NCI-H524 treated with DMSO at 0.1 percent for 48 hours (cell line): ENCODE results near the gene LIMA1.
"Not testable (repeated sequence)": the region's sequence is repeated elsewhere in the genome, so short reads cannot be mapped to it uniquely, and the experiment has no call there.

Experiments
- DNase-seq: peaks from one replicate; lab custom pipeline; 2025; lab: John Stamatoyannopoulos, UW

LIMA1 gene

GRCh38 chr12:50185970-50186663 is 97.2 kb downstream of the LIMA1 start:
- DNase-seq, result no peak

- DNase-seq, result no peak
Measured at GRCh38 chr12:50185301-50185895, 97.9 kb downstream of the LIMA1 start.

- no peak for DNase-seq
Measured at GRCh38 chr12:50184261-50184660, 99.1 kb downstream of the LIMA1 start.

- no peak for DNase-seq
Measured at GRCh38 chr12:50182461-50182860, 100.9 kb downstream of the LIMA1 start.

- no peak for DNase-seq
Measured at GRCh38 chr12:50181691-50182090, 101.6 kb downstream of the LIMA1 start.

- DNase-seq, result no peak
Measured at GRCh38 chr12:50175716-50176026, 107.6 kb downstream of the LIMA1 start.

- DNase-seq, result no peak
Measured at GRCh38 chr12:50174971-50175715, 108.2 kb downstream of the LIMA1 start.

GRCh38 chr12:50167049-50167828 is 116.1 kb downstream of the LIMA1 start, which contains the start of gene CERS5:
TSS of gene CERS5 (minus strand) at chr12:50167369. CDS start at chr12:50167297, 72 bp downstream.
- DNase-seq, result peak; percentile 77

- DNase-seq, result no peak
Measured at GRCh38 chr12:50166799-50167048, 116.6 kb downstream of the LIMA1 start.

GRCh38 chr12:50164963-50165362 is 118.4 kb downstream of the LIMA1 start:
- DNase-seq, result no peak

- DNase-seq, result no peak
Measured at GRCh38 chr12:50162230-50162629, 121.1 kb downstream of the LIMA1 start.

GRCh38 chr12:50160643-50161042 is 122.7 kb downstream of the LIMA1 start:
- no peak for DNase-seq

- DNase-seq, result no peak
Measured at GRCh38 chr12:50157259-50157658, 126.1 kb downstream of the LIMA1 start.

GRCh38 chr12:50156641-50157040 is 126.7 kb downstream of the LIMA1 start:
- DNase-seq, result no peak

- not testable (repeated sequence) for DNase-seq
Measured at GRCh38 chr12:50154947-50155346, 128.4 kb downstream of the LIMA1 start.

- DNase-seq, result no peak
Measured at GRCh38 chr12:50151047-50151687, 132.2 kb downstream of the LIMA1 start.

- DNase-seq, result no peak
Measured at GRCh38 chr12:50149311-50149710, 134.0 kb downstream of the LIMA1 start.

- not testable (repeated sequence) for DNase-seq
Measured at GRCh38 chr12:50148011-50148410, 135.3 kb downstream of the LIMA1 start.

- no peak for DNase-seq
Measured at GRCh38 chr12:50147281-50147680, 136.0 kb downstream of the LIMA1 start.

GRCh38 chr12:50145439-50145838 is 137.9 kb downstream of the LIMA1 start:
- DNase-seq, result no peak

GRCh38 chr12:50142993-50143392 is 140.3 kb downstream of the LIMA1 start:
- no peak for DNase-seq

- DNase-seq, result no peak
Measured at GRCh38 chr12:50132505-50133135, 150.7 kb downstream of the LIMA1 start.
